HG02623 (cell line): ENCODE measurements around the gene RAPGEF1.

Source experiments
- ATAC-seq: cut with Tn5 transposase; IDR thresholded peaks from one replicate; pipeline ENCODE4 v1.9.1; 2021; ENCODE audit warnings: moderate library complexity; ENCODE audit not compliant: unreplicated experiment

The RAPGEF1 gene

GRCh38 chr9:131707733-131708157 is 32.1 kb downstream of the RAPGEF1 start:
- no peak for ATAC-seq

- ATAC-seq, result no peak
Observed at GRCh38 chr9:131707050-131707449, 32.8 kb downstream of the RAPGEF1 start.

GRCh38 chr9:131706608-131706970 is 33.3 kb downstream of the RAPGEF1 start:
- no peak for ATAC-seq

GRCh38 chr9:131704988-131705387 is 34.9 kb downstream of the RAPGEF1 start:
- ATAC-seq, result no peak

GRCh38 chr9:131704141-131704983 is 35.5 kb downstream of the RAPGEF1 start:
- no peak for ATAC-seq

GRCh38 chr9:131703697-131704096 is 36.2 kb downstream of the RAPGEF1 start:
- ATAC-seq, result no peak

- no peak for ATAC-seq
Observed at GRCh38 chr9:131702911-131703310, 37.0 kb downstream of the RAPGEF1 start.

GRCh38 chr9:131701789-131702337 is 38.0 kb downstream of the RAPGEF1 start:
- no peak for ATAC-seq

GRCh38 chr9:131701436-131701781 is 38.5 kb downstream of the RAPGEF1 start:
- ATAC-seq, result no peak

GRCh38 chr9:131700765-131701435 is 39.0 kb downstream of the RAPGEF1 start:
- no peak for ATAC-seq

GRCh38 chr9:131700076-131700475 is 39.8 kb downstream of the RAPGEF1 start:
- no peak for ATAC-seq

- no peak for ATAC-seq
Observed at GRCh38 chr9:131698618-131698985, 41.3 kb downstream of the RAPGEF1 start.

GRCh38 chr9:131697908-131698617 is 41.8 kb downstream of the RAPGEF1 start:
- ATAC-seq, result no peak

- no peak for ATAC-seq
Observed at GRCh38 chr9:131697097-131697496, 42.8 kb downstream of the RAPGEF1 start.

- ATAC-seq, result no peak
Observed at GRCh38 chr9:131695836-131696460, 43.9 kb downstream of the RAPGEF1 start.

- ATAC-seq, result no peak
Observed at GRCh38 chr9:131695366-131695765, 44.5 kb downstream of the RAPGEF1 start.

GRCh38 chr9:131693651-131694597 is 46.0 kb downstream of the RAPGEF1 start:
- ATAC-seq, result no peak

GRCh38 chr9:131692612-131693562 is 47.0 kb downstream of the RAPGEF1 start:
- ATAC-seq, result no peak
